H9 (cell line): Measurements from ENCODE around the gene USP22. TPM values are rescaled to one million over a fixed set of nuclear protein-coding genes. Genes with fewer than 3 reads are reported as not detected.

ENCODE experiments used
- DNase-seq: peaks from one replicate; pipeline ENCODE4 v3.0.0-alpha.2; 2017
- H2AFZ ChIP-seq: one replicate; pipeline ENCODE4 v1.6.1; 2013; ENCODE audit warnings: mild to moderate bottlenecking, low read length, control low read depth, moderate library complexity
- H2AK5ac ChIP-seq: 2 replicates; pipeline ENCODE4 v1.6.1; 2013; ENCODE audit warnings: low read length, control low read depth, mixed read lengths; ENCODE audit not compliant: insufficient read length
- H2BK120ac ChIP-seq: one replicate; pipeline ENCODE4 v1.6.1; 2013; ENCODE audit warnings: low read depth, mild to moderate bottlenecking, low read length, control low read depth, inconsistent platforms; ENCODE audit not compliant: poor library complexity, severe bottlenecking
- H2BK12ac ChIP-seq: 2 replicates; pipeline ENCODE4 v1.6.1; 2013; ENCODE audit warnings: low read length, control low read depth, mixed read lengths, low read depth; ENCODE audit not compliant: insufficient read length
- H2BK15ac ChIP-seq: 2 replicates; pipeline ENCODE4 v1.6.1; 2013; ENCODE audit warnings: low read depth, low read length, control low read depth
- H2BK20ac ChIP-seq: one replicate; pipeline ENCODE4 v1.6.1; 2013; ENCODE audit warnings: low read depth, mild to moderate bottlenecking, low read length, control low read depth, inconsistent platforms; ENCODE audit not compliant: poor library complexity, severe bottlenecking
- H2BK5ac ChIP-seq: 2 replicates; pipeline ENCODE4 v1.6.1; 2013; ENCODE audit warnings: low read length, control low read depth, mixed read lengths; ENCODE audit not compliant: insufficient read length
- H3K14ac ChIP-seq: 2 replicates; pipeline ENCODE4 v1.6.1; 2013; ENCODE audit warnings: low read length, control low read depth; ENCODE audit not compliant: insufficient read depth
- H3K18ac ChIP-seq: 2 replicates; pipeline ENCODE4 v1.6.1; 2013; ENCODE audit warnings: low read depth, mild to moderate bottlenecking, mixed read lengths, low read length, control low read depth; ENCODE audit not compliant: insufficient read length
- H3K23ac ChIP-seq: 2 replicates; pipeline ENCODE4 v1.6.1; 2013; ENCODE audit warnings: low read length, control low read depth, mixed read lengths, low read depth; ENCODE audit not compliant: insufficient read length
- H3K23me2 ChIP-seq: 2 replicates; pipeline ENCODE4 v1.6.1; 2013; ENCODE audit warnings: low read depth, mild to moderate bottlenecking, mixed read lengths, low read length, control low read depth; ENCODE audit not compliant: insufficient read length, poor library complexity, severe bottlenecking
- H3K27ac ChIP-seq: 2 replicates; pipeline ENCODE4 v1.5.1; 2013; ENCODE audit warnings: low read length, control low read depth, mixed read lengths, low read depth; ENCODE audit not compliant: insufficient read length
- H3K27me3 ChIP-seq: 2 replicates; pipeline ENCODE4 v1.6.1; 2013; ENCODE audit warnings: low read length, control low read depth, inconsistent platforms; ENCODE audit not compliant: insufficient read depth
- H3K4ac ChIP-seq: 2 replicates; pipeline ENCODE4 v1.6.1; 2013; ENCODE audit warnings: low read depth, mild to moderate bottlenecking, control low read depth, inconsistent platforms, low read length, moderate library complexity
- H3K4me1 ChIP-seq: 2 replicates; pipeline ENCODE4 v1.6.1; 2013; ENCODE audit warnings: low read length, control low read depth, inconsistent platforms; ENCODE audit not compliant: insufficient read depth
- H3K4me2 ChIP-seq: 2 replicates; pipeline ENCODE4 v1.6.1; 2013; ENCODE audit warnings: low read length, control low read depth, mixed read lengths; ENCODE audit not compliant: insufficient read length, insufficient read depth
- H3K56ac ChIP-seq: 2 replicates; pipeline ENCODE4 v1.6.1; 2013; ENCODE audit warnings: low read depth, mild to moderate bottlenecking, mixed read lengths, low read length, control low read depth; ENCODE audit not compliant: insufficient read length
- H3K79me1 ChIP-seq: 2 replicates; pipeline ENCODE4 v1.6.1; 2013; ENCODE audit warnings: low read depth, mild to moderate bottlenecking, moderate library complexity, low read length, control low read depth, inconsistent platforms; ENCODE audit not compliant: insufficient read depth, poor library complexity, severe bottlenecking
- H3K79me2 ChIP-seq: 2 replicates; pipeline ENCODE4 v1.6.1; 2013; ENCODE audit warnings: low read length, control low read depth, inconsistent platforms; ENCODE audit not compliant: insufficient read depth
- H3K9ac ChIP-seq: 2 replicates; pipeline ENCODE4 v1.6.1; 2013; ENCODE audit warnings: low read length, control low read depth, mixed read lengths; ENCODE audit not compliant: insufficient read length; ENCODE audit errors: extremely low read depth
- H3K9me3 ChIP-seq: one replicate; pipeline ENCODE4 v1.6.1; 2013; ENCODE audit warnings: low read depth, low read length, inconsistent platforms; ENCODE audit not compliant: control insufficient read depth
- H3T11ph ChIP-seq: one replicate; pipeline ENCODE4 v1.6.1; 2013; ENCODE audit warnings: mild to moderate bottlenecking, low read length, control low read depth, inconsistent platforms
- H4K20me1 ChIP-seq: one replicate; pipeline ENCODE4 v1.6.1; 2013; ENCODE audit not compliant: control insufficient read depth, insufficient read length, insufficient read depth
- H4K5ac ChIP-seq: 2 replicates; pipeline ENCODE4 v1.6.1; 2013; ENCODE audit warnings: low read depth, mild to moderate bottlenecking, mixed read lengths, low read length, control low read depth; ENCODE audit not compliant: insufficient read length
- H4K8ac ChIP-seq: replicated peaks from 2 replicates; pipeline ENCODE4 v1.6.1; 2013; ENCODE audit warnings: low read length, control low read depth, mixed read lengths, low read depth; ENCODE audit not compliant: insufficient read length
- H4K91ac ChIP-seq: 2 replicates; pipeline ENCODE4 v1.6.1; 2013; ENCODE audit warnings: low read depth, mild to moderate bottlenecking, moderate library complexity, mixed read lengths, low read length, control low read depth; ENCODE audit not compliant: insufficient read length
- H3K27ac Mint-ChIP-seq, 3 experiments: 2 replicates in 2 of 3; 3 replicates in 1 of 3; pipeline ENCODE4 v1.8.0; 2020 to 2021; ENCODE audit warnings: mixed read lengths in 3 of 3, mild to moderate bottlenecking in 1 of 3, moderate library complexity in 1 of 3
- H3K27me3 Mint-ChIP-seq: 2 replicates; pipeline ENCODE4 v1.8.0; 2021; ENCODE audit warnings: low read depth, mild to moderate bottlenecking, moderate library complexity, mixed read lengths
- H3K36me3 Mint-ChIP-seq, 3 experiments: 2 replicates in 2 of 3; 3 replicates in 1 of 3; pipeline ENCODE4 v1.8.0; 2020 to 2021; ENCODE audit warnings: low read depth in 3 of 3, mixed read lengths in 3 of 3; ENCODE audit not compliant: insufficient read depth in 1 of 3
- H3K4me1 Mint-ChIP-seq, 2 experiments: 2 replicates each; pipeline ENCODE4 v1.8.0; 2020; ENCODE audit warnings: mixed read lengths in 2 of 2
- H3K4me3 Mint-ChIP-seq, 2 experiments: 2 replicates in 1 of 2; 3 replicates in 1 of 2; pipeline ENCODE4 v1.8.0; 2020 to 2021; ENCODE audit warnings: mild to moderate bottlenecking in 2 of 2, mixed read lengths in 2 of 2, moderate library complexity in 1 of 2
- H3K9me3 Mint-ChIP-seq, 2 experiments: 2 replicates in 1 of 2; 3 replicates in 1 of 2; pipeline ENCODE4 v1.8.0; 2020; ENCODE audit warnings: mild to moderate bottlenecking in 2 of 2, mixed read lengths in 2 of 2, moderate library complexity in 1 of 2
- WGBS: extraction: QIAGEN DNeasy Blood & Tissue Kit; methylation state at CpG from one replicate; pipeline ENCODE4 v1.1.7; 2013; ENCODE audit warnings: missing lambda C conversion rate, low lambda C conversion rate, mixed read lengths; ENCODE audit not compliant: insufficient read length; ENCODE audit errors: extremely low coverage; 5-methylcytosine and 5-hydroxymethylcytosine counted together
- total RNA-seq: library from RNA; stranded (reverse); gene quantifications from 2 replicates; pipeline ENCODE4 v1.2.1, GENCODE V29; 2021
- TF ChIP-seq, protein P1 (sequence below): fragments of 200-600 bp; sonication (generic); conservative IDR thresholded peaks from 3 replicates; pipeline ENCODE4 v1.8.0; 2021; ENCODE audit warnings: antibody characterized with exemption, mild to moderate bottlenecking

USP22 gene
- total RNA-seq, 1 experiment from 2014 or later, result 345 TPM

DNA sequence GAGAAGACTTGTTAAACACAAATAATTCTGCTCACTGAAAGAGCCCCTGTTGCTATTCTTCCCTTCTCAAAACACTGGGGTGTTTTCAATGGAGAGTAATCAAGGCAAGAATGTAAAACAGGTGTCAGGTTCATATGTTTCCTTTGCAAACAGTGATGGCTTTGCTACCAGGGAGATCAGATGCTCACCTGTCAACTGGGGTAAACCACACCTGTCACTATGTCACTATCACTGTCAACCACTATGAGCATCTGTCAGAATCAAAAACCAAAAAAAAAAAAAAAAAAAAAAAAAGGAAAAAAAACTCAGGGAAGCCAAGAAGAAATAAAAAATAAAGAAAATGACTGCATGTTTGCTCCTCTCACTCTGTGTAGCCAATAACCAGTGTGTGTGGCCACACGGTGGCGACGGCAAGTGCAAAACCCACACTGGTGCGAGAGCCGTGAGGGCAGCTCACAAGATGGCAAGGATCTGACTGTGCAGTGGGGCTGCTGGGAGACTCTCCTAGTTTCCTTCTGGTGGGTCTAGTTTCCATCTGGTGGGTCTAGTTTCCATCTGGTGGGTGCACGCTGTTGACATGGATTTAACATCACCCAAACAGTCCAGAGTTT, 22.7 kb downstream of the USP22 start:
- H3K23me2 ChIP-seq, result no peaks in the 10 kb centered on the region
- no peak overlapping the region for H3K14ac ChIP-seq
- no peaks in the 10 kb centered on the region for H3K4me1 ChIP-seq
- H3K9ac ChIP-seq, result no peak overlapping the region
- no peak overlapping the region for H3K4me3 Mint-ChIP-seq
- no peak overlapping the region for H3K18ac ChIP-seq
- no peak overlapping the region for H4K5ac ChIP-seq
- peaks cover 8% of the 10 kb centered on the region for H3K79me1 ChIP-seq
- no peak for DNase-seq
- H3K27me3 Mint-ChIP-seq, result no peaks in the 10 kb centered on the region
- H3K27ac Mint-ChIP-seq, result peak overlapping the region in 2 of 3 experiments; percentile 42 to 54; a peak in 3 of 7 replicates
- no peak overlapping the region for H2BK5ac ChIP-seq
- H3K79me2 ChIP-seq, result peaks cover 33% of the 10 kb centered on the region
- no peak overlapping the region for H2BK12ac ChIP-seq
- no peak overlapping the region for H3K27ac ChIP-seq
- H4K8ac ChIP-seq, result no peak overlapping the region
- H3K9me3 Mint-ChIP-seq, result no peaks in the 10 kb centered on the region
- H3K36me3 Mint-ChIP-seq, result peaks cover 77 to 94% (median 91%) of the 10 kb centered on the region in 3 experiments
- no peak overlapping the region for H2AK5ac ChIP-seq
- H3K56ac ChIP-seq, result no peak overlapping the region
- H4K20me1 ChIP-seq, result no peaks in the 10 kb centered on the region
- H3K4ac ChIP-seq, result no peak overlapping the region
- WGBS, result no CpG with 5 or more reads among the region's 6 CpGs
- H3K23ac ChIP-seq, result no peak overlapping the region
- no peak overlapping the region for H2AFZ ChIP-seq
- H3K9me3 ChIP-seq, result no peaks in the 10 kb centered on the region
- no peak overlapping the region for H2BK20ac ChIP-seq
- H3K4me1 Mint-ChIP-seq, result peaks cover 0 to 2% of the 10 kb centered on the region in 2 experiments; a peak in 1 of 4 replicates
- no peaks in the 10 kb centered on the region for H3K27me3 ChIP-seq
- no peak overlapping the region for H3K4me2 ChIP-seq
- TF ChIP-seq, protein P1, sequence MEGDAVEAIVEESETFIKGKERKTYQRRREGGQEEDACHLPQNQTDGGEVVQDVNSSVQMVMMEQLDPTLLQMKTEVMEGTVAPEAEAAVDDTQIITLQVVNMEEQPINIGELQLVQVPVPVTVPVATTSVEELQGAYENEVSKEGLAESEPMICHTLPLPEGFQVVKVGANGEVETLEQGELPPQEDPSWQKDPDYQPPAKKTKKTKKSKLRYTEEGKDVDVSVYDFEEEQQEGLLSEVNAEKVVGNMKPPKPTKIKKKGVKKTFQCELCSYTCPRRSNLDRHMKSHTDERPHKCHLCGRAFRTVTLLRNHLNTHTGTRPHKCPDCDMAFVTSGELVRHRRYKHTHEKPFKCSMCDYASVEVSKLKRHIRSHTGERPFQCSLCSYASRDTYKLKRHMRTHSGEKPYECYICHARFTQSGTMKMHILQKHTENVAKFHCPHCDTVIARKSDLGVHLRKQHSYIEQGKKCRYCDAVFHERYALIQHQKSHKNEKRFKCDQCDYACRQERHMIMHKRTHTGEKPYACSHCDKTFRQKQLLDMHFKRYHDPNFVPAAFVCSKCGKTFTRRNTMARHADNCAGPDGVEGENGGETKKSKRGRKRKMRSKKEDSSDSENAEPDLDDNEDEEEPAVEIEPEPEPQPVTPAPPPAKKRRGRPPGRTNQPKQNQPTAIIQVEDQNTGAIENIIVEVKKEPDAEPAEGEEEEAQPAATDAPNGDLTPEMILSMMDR, result peak; percentile 59; the same call in 2 of the 3 replicates
- no peak overlapping the region for H2BK120ac ChIP-seq
- no peak overlapping the region for H4K91ac ChIP-seq
- no peak overlapping the region for H3T11ph ChIP-seq
- H2BK15ac ChIP-seq, result no peak overlapping the region
